K562 (cell line): ENCODE results near the gene BNIP5. TPM values are rescaled to one million over a fixed set of nuclear protein-coding genes. Genes with fewer than 3 reads are reported as not detected.
A peak's percentile ranks its signal among the peaks of the same experiment; 100 is the strongest.

Source experiments
- ATAC-seq: fragments of 200-7000 bp; cut with Tn5 transposase; 3 replicates; pipeline ENCODE4 v1.9.1; 2020; ENCODE audit warnings: moderate library complexity
- BruUV-seq: library from RNA; stranded (reverse); fragments of 400-500 nt; replicated peaks from 2 replicates; lab custom pipeline; 2021; lab: Mats Ljungman, UMichigan
- CTCF ChIA-PET: fragments of 300-600 bp; formaldehyde crosslinking; extraction: SDS; loops from one replicate; lab custom pipeline; 2021; ENCODE audit warnings: low intra/inter-chr PET ratio; lab: Yijun Ruan, JAX
- POLR2A ChIA-PET: fragments of 300-600, 350-650 bp; sonication (Branson Sonifier 250); formaldehyde crosslinking; extraction: SDS; loops from one replicate; lab custom pipeline; 2021; ENCODE audit warnings: antibody characterized with exemption, inconsistent platforms; lab: Yijun Ruan, JAX
- DNase-seq, 4 experiments: peaks; one replicate each; pipeline versions ENCODE4 v3.0.0 to v3.0.0-alpha.2; 2011 to 2018; ENCODE audit warnings: low spot score in 3 of 4, mixed read lengths in 3 of 4; ENCODE audit errors: extremely low read depth in 1 of 4
- FAIRE-seq: peaks from 2 replicates; lab custom pipeline; 2011; peaks lifted over from hg19 to GRCh38; lab: Jason Lieb, UNC
- H2AFZ ChIP-seq: 2 replicates; pipeline ENCODE4 v1.6.0; 2011; ENCODE audit warnings: low read depth, low read length, control low read depth, inconsistent platforms
- H3K27ac ChIP-seq: fragments of 200-600 bp; 3 replicates; pipeline ENCODE4 v1.8.0; 2011; ENCODE audit warnings: low read depth, mild to moderate bottlenecking, control low read depth, inconsistent platforms, low read length, moderate library complexity, mixed read lengths; ENCODE audit errors: extremely low read depth
- H3K27me3 ChIP-seq, 2 experiments: fragments of 300-600 bp in 1 of 2; 2 replicates in 1 of 2; 3 replicates in 1 of 2; pipeline versions ENCODE4 v1.6.0 to v1.8.0; 2011; ENCODE audit warnings: inconsistent platforms in 2 of 2, low read length in 2 of 2, mild to moderate bottlenecking in 1 of 2, mixed read lengths in 1 of 2, moderate library complexity in 1 of 2; ENCODE audit not compliant: control insufficient read depth in 2 of 2, insufficient read depth in 2 of 2
- H3K36me3 ChIP-seq: fragments of 300-600 bp; 3 replicates; pipeline ENCODE4 v1.8.0; 2011; ENCODE audit warnings: mild to moderate bottlenecking, low read length, inconsistent platforms; ENCODE audit not compliant: control insufficient read depth, insufficient read depth
- H3K4me1 ChIP-seq, 2 experiments: fragments of 200-600 bp in 1 of 2; replicated peaks in 1 of 2; 2 replicates in 1 of 2; 3 replicates in 1 of 2; pipeline versions ENCODE4 v1.5.1 to v1.8.0; 2011; ENCODE audit warnings: inconsistent platforms in 2 of 2, low read length in 2 of 2, mild to moderate bottlenecking in 1 of 2, mixed read lengths in 1 of 2, moderate library complexity in 1 of 2; ENCODE audit not compliant: control insufficient read depth in 2 of 2, insufficient read depth in 2 of 2
- H3K4me2 ChIP-seq: 2 replicates; pipeline ENCODE4 v1.6.1; 2011; ENCODE audit warnings: low read length, control low read depth, inconsistent platforms, mixed read lengths; ENCODE audit not compliant: insufficient read depth
- H3K4me3 ChIP-seq: fragments of 200-600 bp; sonication (generic), shearing (Covaris generic); 2 replicates; pipeline ENCODE4 v1.5.1; 2016; ENCODE audit warnings: control low read depth, inconsistent platforms
- H3K79me2 ChIP-seq: fragments of 200-600 bp; 3 replicates; pipeline ENCODE4 v1.8.0; 2011; ENCODE audit warnings: low read length, inconsistent platforms; ENCODE audit not compliant: control insufficient read depth, insufficient read depth
- H3K9ac ChIP-seq, 2 experiments: 2 replicates each; pipeline versions ENCODE4 v1.6.0 to v1.6.1; 2011; ENCODE audit warnings: low read depth in 2 of 2, low read length in 2 of 2, control low read depth in 1 of 2, inconsistent platforms in 1 of 2, mild to moderate bottlenecking in 1 of 2, mixed read lengths in 1 of 2; ENCODE audit not compliant: insufficient read depth in 1 of 2
- H3K9me1 ChIP-seq: one replicate; pipeline ENCODE4 v1.6.0; 2011; ENCODE audit warnings: inconsistent platforms, mild to moderate bottlenecking, low read length, moderate library complexity; ENCODE audit not compliant: control insufficient read depth, insufficient read depth
- H3K9me3 ChIP-seq: replicated peaks from 2 replicates; pipeline ENCODE4 v1.5.1; 2011; ENCODE audit warnings: low read depth, low read length, inconsistent platforms; ENCODE audit not compliant: control insufficient read depth, insufficient read depth
- H4K20me1 ChIP-seq: replicated peaks from 2 replicates; pipeline ENCODE4 v1.6.1; 2011; ENCODE audit warnings: low read length, inconsistent platforms, mixed read lengths; ENCODE audit not compliant: control insufficient read depth, insufficient read depth
- DACH1 ChIP-seq: fragments of 450-650 bp; IDR thresholded peaks from 2 replicates; pipeline ENCODE4 v1.6.1; 2018; ENCODE audit not compliant: partially characterized antibody
- KDM2B ChIP-seq: fragments of 250-450 bp; sonication (Bioruptor Pico); IDR thresholded peaks from 2 replicates; pipeline ENCODE4 v1.8.0; 2021; ENCODE audit warnings: mild to moderate bottlenecking, moderate library complexity
- WGBS: fragments of 100-300 bp; shearing (Covaris generic); methylation state at CpG from one replicate; pipeline ENCODE4 v1.1.6; 2016; ENCODE audit warnings: low coverage, mixed read lengths; ENCODE audit not compliant: insufficient coverage; ENCODE audit errors: missing lambda C conversion rate; 5-methylcytosine and 5-hydroxymethylcytosine counted together
- in situ Hi-C: fragments of 300-500 bp; cut with MboI; formaldehyde crosslinking; loops from 4 replicates; pipeline ENCODE4 v1.15.0; 2018; ENCODE audit warnings: inconsistent platforms, mixed read lengths
- intact Hi-C: fragments of 100-400 bp; cut with micrococcal nuclease; formaldehyde crosslinking; loops from 2 replicates; pipeline ENCODE4 v1.14.2; 2022
- polyA plus RNA-seq, 8 experiments: library from polyadenylated mRNA; depleted of rRNA in 4 of 8; stranded (reverse) in 5 of 8; unstranded in 3 of 8; fragments of >200 nt; fragmentation: Nextera tagmentation in 2 of 8; fragmentation: Illumina TruSeq in 1 of 8; extraction: Ambion mirVana in 2 of 8; extraction: Trizol in 1 of 8; gene quantifications; 2 replicates each; pipeline versions ENCODE4 v1.2.1 to v1.2.3, GENCODE V29; 2011 to 2014; ENCODE audit warnings: inconsistent platforms in 1 of 8, missing spikeins in 1 of 8
- total RNA-seq, 7 experiments: library from RNA; depleted of rRNA in 6 of 7; stranded (reverse); fragments of >200 nt in 6 of 7; fragmentation: Illumina TruSeq in 2 of 7; extraction: Trizol in 2 of 7; gene quantifications; 2 replicates each; pipeline versions ENCODE4 v1.2.1 to v1.2.3, GENCODE V29; 2011 to 2021; ENCODE audit warnings: low replicate concordance in 1 of 7
- TF ChIP-seq, protein P1 (sequence below): sonication (generic); formaldehyde crosslinking; IDR thresholded peaks from 2 replicates; pipeline ENCODE4 v1.9.0; 2022; ENCODE audit warnings: mild to moderate bottlenecking, missing genetic modification reagents

BNIP5 gene
- total and polyA plus RNA-seq, 9 of the 15 experiments (the other 6 are each of a cell fraction or from before 2014, with no cell fraction given) = not detected

DNA sequence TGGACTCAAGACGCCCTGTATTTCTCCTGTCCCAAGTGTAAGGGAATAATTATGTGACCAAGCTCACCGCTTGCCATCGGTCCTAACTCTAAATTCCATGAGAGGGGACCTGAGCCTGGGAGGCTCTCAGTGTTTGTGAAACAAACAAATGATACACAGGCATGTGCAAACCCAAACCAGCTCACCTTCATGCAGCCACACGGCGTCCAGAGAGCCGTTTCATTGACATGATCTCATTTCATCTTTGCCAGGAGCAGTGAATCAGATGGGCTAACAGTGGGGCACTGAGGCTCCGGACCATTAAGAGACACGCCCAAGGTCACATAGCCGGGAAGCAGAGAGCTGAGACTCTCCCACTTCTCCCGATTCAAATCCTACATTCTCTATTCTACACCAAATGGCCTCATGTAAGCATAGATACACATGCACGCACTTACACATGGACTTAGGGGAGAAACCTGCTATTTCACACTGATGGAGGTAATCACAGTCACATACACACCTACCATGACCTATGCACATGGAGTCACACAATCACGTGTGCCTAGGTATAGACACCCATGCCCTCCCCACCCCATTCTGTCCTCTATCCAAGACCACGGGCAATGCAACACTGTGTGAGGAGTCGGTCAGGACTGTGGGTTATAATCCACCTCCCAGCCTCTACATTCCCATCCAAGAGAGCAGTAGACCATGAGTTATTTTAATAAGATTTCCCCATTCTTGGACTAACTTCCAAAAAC lies 1.1 kb downstream of the BNIP5 start:
- Histone ChIP-seq H3K9me1 (no peaks in the 10 kb centered on the region), H3K4me3 (no peak overlapping the region), H3K9ac (no peak overlapping the region), H3K4me1 (peaks cover 4 to 5% of the 10 kb centered on the region in 2 experiments; a peak in 4 of 5 replicates), H3K36me3 (no peaks in the 10 kb centered on the region), H3K27me3 (peaks cover 53 to 77% of the 10 kb centered on the region in 2 experiments), H3K27ac (no peak overlapping the region), H3K79me2 (no peaks in the 10 kb centered on the region), H3K4me2 (0 out of 2 replicates have a peak overlapping the region, but pooled peaks have one; percentile 30), H4K20me1 (peaks cover 13% of the 10 kb centered on the region; the same call in 1 of the 2 replicates), H3K9me3 (no peaks in the 10 kb centered on the region), H2AFZ (peak overlapping the region; percentile 44; the same call in 1 of the 2 replicates)
- ChIA-PET POLR2A (interaction anchor here (0.6 kb wide), 1 partner anchor 44 kb away, joined by 3 read pairs; no protein-coding TSS in a partner anchor), CTCF (no interaction called here)
- ATAC-seq (no peak), FAIRE-seq (no peak), DNase-seq (no peak)
- no TSS peak for BruUV-seq
- in situ Hi-C loops (no loop called here), intact Hi-C loops (no loop called here)
- TF ChIP-seq DACH1 (no peak), KDM2B (no peak)
- TF ChIP-seq, protein P1, sequence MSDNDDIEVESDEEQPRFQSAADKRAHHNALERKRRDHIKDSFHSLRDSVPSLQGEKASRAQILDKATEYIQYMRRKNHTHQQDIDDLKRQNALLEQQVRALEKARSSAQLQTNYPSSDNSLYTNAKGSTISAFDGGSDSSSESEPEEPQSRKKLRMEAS (CRISPR knock-in tag) = 0 out of 2 replicates have a peak, but pooled peaks have one; percentile 6
- 5% methylated on average over 14 of the region's 14 CpGs for WGBS
